GM12865 (cell line): ENCODE results near the gene B4GALT4.
"Not testable (repeated sequence)": the region's sequence is repeated elsewhere in the genome, so short reads cannot be mapped to it uniquely, and the experiment has no call there.

Source experiments
- DNase-seq: peaks from one replicate; pipeline ENCODE4 v3.0.0; 2010; ENCODE audit warnings: low read depth
- H3K4me3 ChIP-seq: 2 replicates; pipeline ENCODE4 v1.5.1; 2011; ENCODE audit warnings: mild to moderate bottlenecking, low read depth, low read length, control low read depth
- CTCF ChIP-seq: IDR thresholded peaks from 2 replicates; pipeline ENCODE4 v1.5.1; 2011; ENCODE audit warnings: low read length, control low read depth, low read depth, inconsistent platforms; ENCODE audit not compliant: insufficient read depth; ENCODE audit errors: missing control alignments

The B4GALT4 gene

GRCh38 chr3:119170821-119171220 lies 69.9 kb downstream of the B4GALT4 start:
- TF ChIP-seq CTCF = no peak
- H3K4me3 ChIP-seq = no peak overlapping the region
- no peak for DNase-seq

GRCh38 chr3:119164745-119165144 lies 75.9 kb downstream of the B4GALT4 start:
- H3K4me3 ChIP-seq, DNase-seq: not testable (repeated sequence)
